Activated CD4-positive, CD25-positive, alpha-beta regulatory T cell treated with anti-CD3 and anti-CD28 coated beads, Interleukin-2, amount 50 U/mL, for 16 hours (primary cell): ENCODE results near the gene PREB.

Experiments used
- DNase-seq: peaks from one replicate; pipeline ENCODE4 v3.0.0-alpha.2; 2020; ENCODE audit warnings: low read depth, low spot score

The PREB gene

DNA sequence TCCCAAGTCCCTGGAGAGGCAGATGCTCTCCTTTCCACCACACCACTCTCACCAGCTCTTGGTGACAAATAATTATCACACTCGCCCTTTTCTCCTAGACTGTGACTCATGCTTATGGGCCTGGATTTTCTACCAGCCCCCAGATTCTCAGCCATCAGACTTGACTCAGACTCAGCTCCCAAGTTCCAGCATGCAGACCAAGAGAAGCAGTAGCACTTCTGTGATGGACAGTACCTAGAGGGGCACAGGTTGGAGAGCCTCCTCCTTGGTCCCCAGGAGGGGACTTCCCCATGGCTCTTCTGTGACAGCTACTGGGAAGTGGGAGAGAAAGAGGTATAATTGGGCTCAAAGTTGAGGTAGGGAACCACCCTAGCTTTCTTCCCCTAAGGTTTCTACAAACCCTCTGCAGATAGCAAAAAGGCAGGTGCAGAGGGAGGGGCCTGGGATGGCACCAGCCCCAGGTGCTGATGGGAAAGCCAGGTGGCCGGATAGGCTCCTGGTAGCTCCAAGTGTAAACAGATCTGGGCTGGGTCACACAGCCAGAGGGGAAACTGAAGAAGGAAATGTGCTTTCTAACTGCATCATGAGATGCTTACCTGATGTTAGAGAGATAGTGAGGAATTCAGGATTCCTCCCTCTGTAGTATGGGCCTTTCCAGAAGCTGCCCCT is 18.5 kb upstream of the PREB start:
- DNase-seq: no peak

DNA sequence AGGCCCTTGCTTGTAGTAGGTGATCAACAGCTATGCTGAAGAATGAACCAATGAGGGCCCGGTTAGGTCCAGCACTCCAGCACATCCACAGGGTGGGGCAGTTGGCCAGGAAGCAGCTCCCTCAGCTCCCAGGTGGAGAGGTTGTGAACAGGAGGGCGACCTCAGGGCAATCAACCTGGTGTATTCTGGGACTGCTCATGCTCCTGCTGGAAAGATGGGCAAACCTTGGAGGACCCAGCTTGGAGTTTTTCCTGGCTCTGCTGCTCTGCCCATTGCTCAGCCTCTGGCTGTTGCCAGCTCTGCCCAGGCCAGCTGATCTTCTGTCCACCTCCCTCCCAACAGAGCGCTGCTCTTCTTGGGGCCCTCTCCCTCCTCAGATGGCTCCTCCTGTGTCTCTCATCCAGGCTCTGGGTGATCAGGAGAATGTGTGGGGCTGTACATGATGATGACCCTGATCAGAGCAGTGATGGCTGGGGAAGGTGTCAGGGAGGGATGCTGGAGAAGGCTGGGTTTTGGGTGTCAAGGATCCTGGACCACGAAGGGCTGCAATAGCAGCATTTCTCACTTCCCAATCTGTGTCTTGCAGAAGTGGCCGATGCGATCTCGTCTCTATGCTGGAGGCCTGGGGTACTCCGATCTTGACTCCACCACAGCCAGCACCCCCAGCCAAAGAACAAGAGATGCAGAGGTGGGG is 17.8 kb upstream of the PREB start:
- no peak for DNase-seq

DNA sequence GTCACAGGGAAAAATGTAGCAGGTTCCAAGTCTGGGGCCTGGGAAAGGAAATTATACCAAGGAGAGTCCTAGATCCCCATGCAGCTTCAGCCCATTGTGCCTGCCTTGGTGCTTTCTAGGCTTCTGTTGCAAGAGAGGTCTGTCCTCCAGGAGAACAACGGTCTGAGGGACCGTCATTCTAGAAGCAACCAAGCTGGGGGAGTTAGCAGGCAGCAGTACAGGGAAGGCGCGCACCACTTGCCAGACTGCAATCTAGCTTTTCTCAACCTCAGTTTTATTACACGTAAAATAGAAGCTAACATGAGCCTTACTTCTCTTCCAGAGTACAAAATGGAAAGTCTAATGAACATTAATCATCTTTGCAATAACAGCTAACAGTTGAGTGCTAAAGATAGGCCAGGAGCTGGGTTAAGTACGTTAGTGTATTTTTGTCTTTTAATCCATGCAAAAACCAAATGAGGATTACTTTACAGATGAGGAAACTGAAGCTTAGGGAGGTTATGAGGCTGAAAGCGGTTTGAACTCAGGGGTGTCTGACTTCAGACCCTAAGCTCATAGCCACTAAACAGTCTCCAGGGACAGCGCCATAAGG is 16.3 kb upstream of the PREB start:
- no peak for DNase-seq

DNA sequence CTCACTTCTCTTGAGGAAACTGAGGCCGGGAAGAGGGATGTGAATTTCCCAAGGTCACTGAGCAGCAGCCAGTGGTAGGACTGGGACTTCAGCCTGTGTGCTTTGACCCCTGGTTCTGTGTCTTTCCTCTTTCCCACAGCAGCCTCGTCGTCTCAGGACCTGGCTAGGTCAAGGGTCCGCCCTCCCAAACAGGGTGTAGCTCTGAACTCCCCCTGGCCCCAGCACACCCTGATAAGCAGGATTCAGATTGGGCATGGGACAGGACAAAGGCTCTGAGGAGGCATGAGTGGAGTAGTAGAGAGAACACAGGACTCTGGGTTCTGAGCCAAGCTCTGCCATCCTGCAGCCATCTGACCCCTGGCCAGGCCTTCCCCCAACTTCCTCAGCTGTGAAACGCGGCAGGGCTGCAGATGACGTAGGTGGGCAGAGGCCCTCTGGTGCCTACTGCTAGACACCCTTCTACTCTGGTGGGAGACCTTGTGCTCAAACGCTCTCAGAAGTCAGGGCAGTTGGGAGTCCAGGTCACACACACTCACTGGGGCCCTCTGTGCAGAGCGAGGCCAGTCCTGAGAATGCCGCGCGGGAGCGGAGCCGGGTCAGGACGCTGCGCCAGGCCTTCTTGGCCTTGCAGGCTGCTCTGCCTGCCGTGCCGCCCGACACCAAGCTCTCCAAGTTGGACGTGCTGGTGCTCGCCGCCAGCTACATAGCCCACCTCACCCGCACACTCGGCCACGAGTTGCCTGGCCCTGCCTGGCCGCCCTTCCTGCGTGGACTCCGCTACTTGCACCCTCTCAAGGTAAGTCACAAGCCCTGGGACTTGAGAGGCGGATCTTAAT is 15.4 kb upstream of the PREB start:
- DNase-seq: no peak

DNA sequence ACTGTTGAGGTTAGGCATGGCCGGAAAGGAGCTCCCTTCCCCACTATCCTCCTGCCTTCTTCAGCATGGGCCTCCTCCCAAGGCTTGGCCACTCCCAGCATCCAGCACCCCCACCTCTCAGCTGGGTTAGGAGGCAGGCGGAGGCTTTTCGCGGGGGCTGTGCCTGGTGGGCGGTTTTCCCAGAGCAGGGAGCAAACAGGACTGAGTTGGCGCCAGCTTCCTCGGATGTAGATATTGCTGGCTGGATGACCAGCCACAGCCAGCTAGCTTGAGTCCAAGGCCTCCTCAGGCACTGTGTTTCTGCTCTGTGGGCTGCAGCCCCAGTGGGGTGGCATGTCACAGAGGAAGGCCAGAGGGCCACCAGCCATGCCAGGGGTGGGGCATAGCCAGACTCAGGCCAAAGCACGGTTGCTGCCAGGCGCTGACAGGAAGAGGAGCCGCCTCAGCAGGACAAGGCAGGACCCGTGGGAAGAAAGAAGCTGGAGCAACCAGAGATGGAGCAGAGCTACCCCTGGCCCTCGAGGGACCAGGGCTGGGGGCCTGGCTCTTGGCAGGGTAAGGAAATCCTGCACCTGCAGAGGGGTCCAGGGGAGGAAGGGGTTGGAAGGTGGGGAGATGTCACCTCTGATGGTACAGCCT is 14.5 kb upstream of the PREB start, which contains the start of gene TCF23:
Gene TCF23, plus strand, starts transcription at position 204 of the 639 bp plus-strand sequence. Its CDS starts 130 bp downstream, at position 334.
- no peak for DNase-seq

DNA sequence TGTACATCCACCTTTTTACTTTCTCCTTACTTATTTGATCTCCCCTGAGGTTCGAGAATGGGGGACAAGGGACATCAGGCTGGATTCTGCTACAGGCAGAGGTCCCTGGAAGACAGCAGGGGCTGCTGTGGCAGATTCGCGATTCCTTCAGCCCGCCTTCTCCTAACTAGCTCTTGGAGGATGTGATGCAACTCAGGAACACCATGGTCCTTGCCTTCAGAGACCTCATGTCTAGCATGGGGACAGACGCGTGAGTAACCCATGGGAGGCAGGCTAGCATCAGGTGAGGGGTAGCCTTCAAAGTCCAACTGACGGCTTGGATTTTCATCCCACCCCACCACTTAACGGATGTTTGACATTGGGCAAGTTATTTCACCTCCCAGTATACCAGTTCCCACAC is 13.5 kb upstream of the PREB start:
- DNase-seq: no peak

DNA sequence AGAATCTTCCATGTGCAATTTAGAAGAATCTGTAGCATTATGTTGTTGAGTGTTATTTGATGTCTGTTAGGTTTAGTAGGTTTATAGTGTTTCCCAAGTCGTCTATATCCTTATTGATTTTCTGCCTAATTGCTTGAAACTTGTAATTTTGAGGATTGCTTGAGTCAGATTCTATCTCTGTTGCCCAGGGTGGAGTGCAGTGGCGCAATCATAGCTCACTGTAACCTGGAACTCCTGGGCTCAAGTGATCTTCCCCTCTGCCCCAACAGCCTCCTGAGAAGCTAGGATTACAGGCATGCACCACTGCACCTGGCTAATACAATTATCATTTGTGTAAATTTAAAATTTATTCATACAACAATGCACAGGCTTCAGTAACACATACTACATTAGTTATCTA is 11.2 kb upstream of the PREB start:
- no peak for DNase-seq

DNA sequence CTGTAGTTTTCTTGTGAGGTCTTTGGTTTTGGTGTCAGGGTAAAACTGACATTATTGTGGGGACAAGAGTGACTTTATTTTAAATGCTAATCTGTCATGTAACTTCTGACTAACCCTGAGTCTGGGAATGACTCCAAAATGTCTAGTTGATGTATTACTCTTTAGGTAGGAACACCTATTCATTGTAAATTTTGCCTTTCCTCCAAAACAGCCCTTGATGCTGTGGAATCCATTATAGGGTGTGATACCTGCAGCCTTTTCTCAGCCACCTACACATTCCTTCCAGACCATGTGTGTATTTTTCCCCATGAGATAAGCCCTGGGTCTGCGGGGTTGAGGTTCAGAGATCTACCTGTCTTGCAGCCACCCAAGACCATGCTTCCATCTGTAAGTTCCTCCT is 8.8 kb upstream of the PREB start:
- no peak for DNase-seq

DNA sequence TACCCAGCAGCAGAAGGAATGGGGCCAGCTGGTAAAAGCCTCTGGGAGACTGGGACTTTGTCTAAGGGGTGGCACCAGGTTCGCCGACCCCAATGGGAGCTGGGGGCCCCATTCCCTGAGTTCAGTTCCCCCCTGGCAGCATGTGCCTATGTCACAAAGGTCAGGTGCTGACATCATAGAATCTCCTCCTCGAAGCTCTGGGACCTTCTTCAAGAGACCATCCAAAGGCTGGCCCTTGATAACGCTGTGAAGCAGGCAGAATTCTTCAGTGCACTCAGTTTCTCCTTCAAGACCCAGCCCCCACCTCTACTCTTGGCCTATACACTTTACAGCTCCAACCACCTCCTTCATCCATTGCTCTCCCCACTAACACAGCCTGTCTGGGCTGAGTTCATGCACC is 4.9 kb upstream of the PREB start, which contains the start of gene PRR30:
Gene PRR30, minus strand, starts transcription at position 101 of the 400 bp plus-strand sequence. CDS start 1,081 bp downstream, outside the sequence.
- DNase-seq: no peak

DNA sequence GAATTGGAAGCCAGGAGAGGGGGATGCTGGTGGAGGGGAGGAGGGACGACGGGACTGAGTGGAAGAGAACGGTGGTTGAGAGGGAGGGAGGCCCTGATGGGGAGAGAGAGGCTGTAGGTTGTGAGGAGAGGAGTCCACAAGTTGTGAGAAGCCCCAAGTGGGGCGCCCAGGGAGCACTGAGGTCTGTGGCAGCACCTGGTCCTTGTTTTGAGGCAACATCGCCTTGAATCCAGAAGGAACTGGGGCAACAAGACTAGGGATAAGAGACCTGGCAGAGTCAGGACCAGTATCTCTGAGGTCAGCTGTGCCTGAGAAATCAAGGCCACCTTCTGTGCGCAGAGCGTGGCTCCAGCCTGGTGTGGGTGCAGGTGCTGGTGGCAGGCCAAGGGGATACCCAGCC is 3.7 kb upstream of the PREB start:
- no peak for DNase-seq

DNA sequence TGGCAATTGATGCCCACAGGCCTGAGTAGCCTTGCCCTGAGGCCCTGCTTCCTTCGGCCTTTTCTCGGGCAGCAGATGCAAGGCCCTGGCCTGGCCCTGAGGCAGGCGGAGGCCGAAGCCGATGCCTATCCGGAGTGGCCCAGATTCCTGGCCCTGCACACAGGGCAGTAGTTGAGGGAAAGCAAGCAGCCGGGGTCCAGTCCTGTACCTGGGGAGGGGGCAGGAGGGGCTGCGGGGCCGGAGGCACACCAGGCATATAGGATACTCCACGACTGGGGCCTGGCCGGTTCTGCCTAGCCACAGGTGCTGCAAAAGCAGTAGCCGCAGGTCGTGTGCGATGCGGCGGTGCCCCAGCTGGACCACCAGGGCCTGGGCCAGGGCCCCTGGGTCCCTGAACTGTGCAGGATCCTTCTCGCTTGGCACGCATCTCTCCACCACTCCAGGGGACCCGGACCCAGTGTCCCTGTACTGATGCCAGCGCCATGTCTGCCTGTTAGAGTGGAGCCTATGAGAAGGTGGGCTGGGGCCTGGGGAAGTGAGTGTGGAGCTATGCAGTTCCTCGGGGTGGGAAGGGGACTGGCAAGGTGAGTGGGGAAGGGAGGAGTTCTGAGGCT is 3.0 kb upstream of the PREB start:
- DNase-seq: no peak

DNA sequence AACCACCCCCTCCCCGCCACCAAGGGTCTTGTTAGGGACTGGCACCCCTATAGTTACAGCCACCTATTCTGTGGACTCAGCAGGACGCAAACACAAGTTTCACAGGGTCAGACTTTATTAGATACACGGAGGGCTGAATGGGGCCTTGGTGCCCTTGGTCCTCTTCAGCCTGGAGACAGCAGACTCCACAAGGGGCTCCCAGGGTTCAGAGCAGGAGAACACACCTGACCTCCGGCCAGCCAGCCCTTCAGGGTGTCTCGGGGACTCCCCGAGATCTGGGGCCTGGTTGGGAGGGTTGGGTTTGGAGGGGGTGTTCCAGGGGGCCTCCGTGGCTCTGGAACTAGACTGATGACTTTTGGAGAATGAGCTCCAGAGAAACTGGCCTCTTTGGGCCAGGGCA is 2.3 kb upstream of the PREB start:
- DNase-seq: no peak

DNA sequence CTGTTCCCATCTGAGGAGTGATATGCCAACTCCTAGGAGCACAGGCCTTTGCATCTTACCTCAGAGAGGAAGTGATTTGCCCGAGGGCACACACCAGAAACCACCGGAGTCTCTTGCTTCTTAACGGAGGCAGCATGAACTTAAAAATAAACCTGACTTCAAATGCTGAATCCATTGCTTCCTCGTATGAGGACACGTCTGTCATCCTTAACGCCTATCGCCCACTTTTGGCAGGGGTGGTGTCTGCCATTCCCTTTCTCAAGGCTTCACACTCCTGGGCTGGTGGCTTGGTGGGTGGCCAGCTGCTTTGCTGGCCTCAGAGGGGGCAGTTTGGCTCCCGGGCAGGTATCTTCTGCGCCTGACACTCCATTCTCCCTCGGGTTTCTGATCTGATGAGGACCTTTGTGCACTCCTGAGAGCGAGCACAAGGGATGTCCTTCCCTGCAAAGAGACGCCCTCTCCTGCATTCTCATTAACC is 1.1 kb upstream of the PREB start:
- no peak for DNase-seq

DNA sequence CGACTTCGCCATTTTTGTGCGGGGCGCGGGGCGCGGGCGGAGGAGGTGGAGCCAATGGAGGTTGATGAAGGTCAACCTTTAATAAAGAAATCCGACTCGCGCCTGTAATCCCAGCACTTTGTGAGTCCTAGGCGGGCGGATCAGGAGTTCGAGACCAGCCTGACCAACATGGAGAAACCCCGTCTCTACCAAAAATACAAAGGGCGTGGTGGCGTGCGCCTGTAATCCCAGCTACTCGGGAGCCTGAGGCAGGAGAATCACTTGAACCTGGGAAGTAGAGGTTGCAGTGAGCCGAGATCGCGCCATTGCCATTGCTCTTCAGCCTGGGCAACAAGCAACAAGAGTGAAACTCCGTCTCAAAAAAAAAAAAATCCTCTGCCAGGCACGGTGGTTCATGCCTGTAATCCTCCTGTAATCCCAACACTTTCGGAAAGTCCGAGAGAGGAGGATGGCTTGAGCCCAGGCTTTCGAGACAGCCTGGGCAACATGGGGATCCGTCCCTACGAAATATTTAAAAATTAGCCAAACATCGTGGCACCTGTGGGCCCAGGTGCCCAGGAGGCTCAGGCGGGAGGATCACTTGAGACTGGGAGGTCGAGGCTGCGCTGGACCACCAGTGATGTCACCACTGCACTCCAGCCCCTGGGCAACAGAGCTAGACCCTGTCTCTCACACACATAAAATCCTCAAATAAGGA is 493 bp upstream of the PREB start:
- no peak for DNase-seq

DNA sequence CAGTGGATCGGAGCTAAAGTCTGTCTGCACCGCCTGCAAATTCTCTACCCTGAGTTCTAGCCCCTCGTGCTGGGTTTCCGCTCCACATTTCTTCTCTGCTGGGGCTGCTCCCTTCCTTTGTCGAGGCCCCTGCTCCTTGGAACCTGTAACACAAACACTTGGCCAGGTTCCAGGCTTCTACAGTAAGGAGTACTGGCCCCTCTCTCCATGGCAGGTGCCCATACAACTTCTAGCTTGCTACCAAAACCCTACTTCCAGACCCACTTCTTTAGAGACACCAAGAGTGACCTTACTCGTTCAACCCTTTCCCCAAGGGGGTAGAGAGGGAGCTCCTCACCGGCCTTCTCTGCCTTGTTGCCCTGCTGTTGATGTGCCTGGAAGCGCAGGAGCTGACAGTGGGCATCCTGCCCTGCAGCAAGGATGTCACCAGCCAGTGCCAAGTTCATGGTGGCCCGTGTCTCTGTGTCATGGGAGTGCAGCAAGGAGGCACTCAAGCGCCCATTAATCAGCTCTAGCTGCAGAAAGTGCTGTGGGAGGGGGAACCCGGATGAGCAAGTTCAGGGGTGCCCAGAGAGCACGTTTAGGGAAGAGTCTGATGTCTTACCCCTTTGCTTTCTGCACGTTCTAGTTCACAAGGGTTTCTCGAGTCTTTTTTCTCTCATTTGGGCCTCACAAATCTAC is 1.1 kb downstream of the PREB start:
- DNase-seq: no peak

DNA sequence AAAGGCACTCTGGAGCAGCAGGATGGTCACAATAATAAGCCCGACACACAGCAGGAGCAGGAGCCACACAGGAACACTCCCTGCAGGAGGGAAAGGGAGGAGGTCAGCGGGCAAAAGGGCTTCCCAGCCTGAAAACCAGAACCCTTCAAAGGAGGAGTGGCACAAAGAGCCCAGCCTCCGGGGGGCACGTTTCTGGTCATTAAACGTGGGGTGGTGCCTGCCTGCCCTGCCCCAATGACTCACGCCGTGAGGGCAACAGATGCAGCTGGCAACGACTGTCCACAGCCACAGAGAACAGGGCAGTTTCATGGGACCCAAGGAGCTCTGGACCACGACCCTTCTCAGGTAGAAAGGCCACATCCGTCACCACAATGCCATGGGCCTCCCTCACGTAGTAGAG is 3.0 kb downstream of the PREB start:
- no peak for DNase-seq

DNA sequence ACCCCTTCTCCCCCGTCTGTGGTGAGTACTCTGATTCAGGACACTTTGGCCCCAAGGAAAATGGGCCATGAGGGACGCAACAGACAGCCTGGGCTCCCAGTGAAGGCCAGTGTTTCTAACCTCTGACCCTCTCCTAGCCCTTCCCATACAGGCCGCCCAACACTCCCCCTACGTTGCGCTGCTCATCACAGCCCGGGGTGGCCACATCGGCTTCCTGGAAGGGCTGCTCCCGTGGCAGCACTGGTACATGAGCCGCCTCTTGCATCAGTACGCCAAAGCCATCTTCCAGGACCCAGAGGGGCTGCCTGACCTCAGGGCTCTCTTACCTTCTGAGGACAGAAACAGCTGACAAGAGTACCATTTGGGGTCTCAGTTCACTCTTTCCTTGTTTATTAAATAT is 4.0 kb downstream of the PREB start:
- no peak for DNase-seq

DNA sequence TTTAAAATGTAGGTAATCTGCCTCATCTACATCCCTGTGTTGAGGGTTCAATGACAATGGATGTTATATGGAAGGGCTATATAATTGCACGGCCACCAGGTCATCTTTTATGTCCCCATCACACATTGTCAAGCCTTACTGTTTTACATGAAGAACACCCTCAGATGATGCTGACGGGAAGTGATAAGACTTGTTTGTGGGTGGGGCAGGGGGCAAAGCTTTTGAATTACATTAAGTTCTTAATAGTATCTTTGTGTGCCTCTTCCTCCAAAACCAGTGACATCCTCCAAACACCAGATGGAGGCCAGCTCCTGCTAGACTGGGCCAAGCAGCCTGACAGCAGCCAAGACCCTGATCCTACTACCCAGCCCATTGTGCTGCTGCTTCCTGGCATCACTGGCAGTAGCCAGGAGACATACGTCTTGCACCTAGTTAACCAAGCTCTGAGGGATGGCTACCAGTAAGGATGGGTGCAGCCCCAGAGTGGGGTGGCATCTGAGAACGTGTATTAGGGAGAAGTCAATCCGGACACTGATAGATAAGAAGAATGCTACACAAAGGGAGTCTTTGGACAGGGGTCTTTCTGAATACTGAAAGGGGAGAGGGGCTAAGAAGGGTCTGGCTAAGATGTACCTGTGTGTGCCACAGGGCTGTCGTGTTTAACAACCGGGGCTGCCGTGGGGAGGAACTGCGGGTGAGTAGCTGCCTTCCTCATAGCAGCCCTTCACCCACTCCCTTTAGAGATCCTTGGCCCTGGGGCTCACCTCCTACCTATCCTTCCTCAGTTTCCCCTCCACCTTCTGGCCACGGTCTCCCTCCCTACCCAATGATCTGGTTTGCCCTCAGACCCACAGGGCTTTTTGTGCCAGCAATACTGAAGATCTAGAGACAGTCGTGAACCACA is 5.5 kb downstream of the PREB start:
- DNase-seq: no peak
